GM19240 (cell line): Measurements from ENCODE around the gene SLC37A1.

Experiments
- DNase-seq: peaks from one replicate; pipeline ENCODE4 v3.0.0; 2011; ENCODE audit warnings: low spot score; ENCODE audit not compliant: insufficient read length

SLC37A1 gene

GRCh38 chr21:42574234-42575027, 60.8 kb downstream of the SLC37A1 start:
- DNase-seq, result no peak

GRCh38 chr21:42575111-42575510, 61.5 kb downstream of the SLC37A1 start:
- DNase-seq, result no peak

- no peak for DNase-seq
Measured at GRCh38 chr21:42576639-42577038, 63.0 kb downstream of the SLC37A1 start.

GRCh38 chr21:42578034-42578433, 64.4 kb downstream of the SLC37A1 start:
- no peak for DNase-seq

- no peak for DNase-seq
Measured at GRCh38 chr21:42578761-42579415, 65.2 kb downstream of the SLC37A1 start.

- DNase-seq, result no peak
Measured at GRCh38 chr21:42579456-42580075, 65.9 kb downstream of the SLC37A1 start.

GRCh38 chr21:42580076-42580792, 66.6 kb downstream of the SLC37A1 start:
- DNase-seq, result no peak

- DNase-seq, result no peak
Measured at GRCh38 chr21:42580793-42581321, 67.2 kb downstream of the SLC37A1 start.

GRCh38 chr21:42581336-42581992, 67.8 kb downstream of the SLC37A1 start:
- no peak for DNase-seq

- DNase-seq, result no peak
Measured at GRCh38 chr21:42581993-42582786, 68.5 kb downstream of the SLC37A1 start.

- DNase-seq, result no peak
Measured at GRCh38 chr21:42582787-42583476, 69.3 kb downstream of the SLC37A1 start.

- DNase-seq, result no peak
Measured at GRCh38 chr21:42583477-42584295, 70.0 kb downstream of the SLC37A1 start.

- DNase-seq, result no peak
Measured at GRCh38 chr21:42584296-42584641, 70.6 kb downstream of the SLC37A1 start.

- no peak for DNase-seq
Measured at GRCh38 chr21:42585881-42586280, 72.2 kb downstream of the SLC37A1 start.

GRCh38 chr21:42586406-42586805, 72.8 kb downstream of the SLC37A1 start:
- no peak for DNase-seq

- DNase-seq, result no peak
Measured at GRCh38 chr21:42587036-42587435, 73.4 kb downstream of the SLC37A1 start.

- no peak for DNase-seq
Measured at GRCh38 chr21:42590431-42591131, 76.9 kb downstream of the SLC37A1 start.

GRCh38 chr21:42591170-42591869, 77.7 kb downstream of the SLC37A1 start:
- no peak for DNase-seq
